ENCODE results near the gene RSPH6A. TPM values are rescaled to one million over a fixed set of nuclear protein-coding genes. Genes with fewer than 3 reads are reported as not detected.

RSPH6A gene
- total RNA-seq, 2 donors from 2014 or later: 0.14 to 0.39 TPM

DNA sequence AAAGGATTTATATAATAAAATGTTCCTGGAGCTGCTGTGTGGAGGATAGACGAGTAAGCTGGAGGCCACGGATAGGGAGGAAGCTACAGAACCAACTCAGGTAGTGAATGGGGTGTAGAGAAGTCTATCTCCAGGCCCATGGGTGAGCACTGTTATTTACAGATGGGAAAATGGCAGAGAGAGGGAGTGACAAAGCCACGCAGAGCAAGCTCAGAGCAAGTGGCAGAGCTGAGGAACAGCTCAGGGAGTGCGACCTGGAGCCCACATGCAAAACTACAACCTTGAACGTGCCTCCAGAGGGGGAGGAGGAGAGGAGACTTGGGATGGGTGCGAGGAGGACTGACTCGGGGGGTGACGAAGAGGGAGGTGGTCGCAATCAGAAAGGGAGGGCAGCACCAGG lies 13.4 kb upstream of the RSPH6A start:
- Mint-ChIP-seq H3K36me3 (peaks cover 27 to 29% of the 10 kb centered on the region in 2 donors), H3K27ac (peak overlapping the region; percentile 7 to 66), H3K9me3 (no peaks in the 10 kb centered on the region)

DNA sequence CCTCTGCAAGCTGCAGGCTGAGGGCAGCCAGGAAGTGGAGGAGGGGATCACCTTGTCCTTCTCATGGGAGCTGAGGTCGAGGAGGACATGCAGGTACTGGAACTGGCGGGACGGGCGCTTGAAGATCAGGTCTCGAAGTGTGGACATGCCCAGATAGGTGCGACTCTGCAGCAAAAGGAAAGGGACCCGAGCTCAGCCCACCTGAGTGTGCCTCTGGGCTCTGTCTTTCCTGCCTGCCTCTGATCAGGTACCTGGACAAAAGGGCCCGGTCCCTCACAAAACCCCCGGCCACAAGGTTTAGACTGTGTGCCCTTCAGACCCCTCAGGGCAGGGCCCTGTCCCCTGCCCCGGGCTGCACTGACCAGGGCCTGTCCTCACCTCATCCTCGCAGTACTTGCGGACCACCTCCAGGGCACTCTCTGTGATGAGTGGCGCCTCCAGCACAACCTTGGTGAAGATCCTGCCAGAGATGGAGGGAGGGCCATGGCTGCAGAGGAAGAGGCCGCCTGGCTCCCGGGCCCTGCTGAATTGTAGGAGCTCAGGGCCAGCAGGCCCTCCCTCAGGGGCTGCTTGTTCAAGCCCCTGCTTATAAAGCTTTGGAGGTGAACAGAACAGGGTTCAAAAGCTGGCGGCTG lies 12.5 kb upstream of the RSPH6A start:
- no peaks in the 10 kb centered on the region for H3K9me3 Mint-ChIP-seq
- H3K36me3 Mint-ChIP-seq: peaks cover 27 to 28% of the 10 kb centered on the region in 2 donors
- no peak for DNase-seq (ENCODE audit: low spot score in 2 of 2)
- peak overlapping the region in 1 of 2 donors; percentile 7 for H3K27ac Mint-ChIP-seq
- ATAC-seq: no peak

More for the DNA sequence above, 13.4 kb upstream of the RSPH6A start:
- DNase-seq (ENCODE audit: low spot score in 2 of 2): no peak
- no peak for ATAC-seq

DNA sequence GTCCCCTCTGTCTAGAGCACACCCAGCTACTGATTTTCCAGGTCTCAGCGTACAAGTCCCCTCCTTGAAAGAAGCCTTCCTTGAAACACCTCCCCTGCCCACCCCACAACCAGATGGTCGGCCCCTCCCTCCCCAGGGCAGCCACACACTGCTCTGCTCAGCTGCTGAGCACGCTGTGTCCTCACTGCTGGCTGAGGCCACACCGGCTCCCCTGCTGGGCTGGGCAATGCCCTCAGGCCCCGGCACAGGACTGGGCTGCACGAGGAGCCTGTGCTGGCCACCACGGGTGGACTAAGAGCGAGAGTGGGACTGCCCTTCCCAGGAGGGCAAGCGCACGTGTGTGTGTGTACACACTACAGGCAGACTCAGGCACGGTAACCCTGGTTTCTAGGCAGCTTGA lies 11.8 kb upstream of the RSPH6A start:
- no peaks in the 10 kb centered on the region for H3K9me3 Mint-ChIP-seq
- ATAC-seq (no peak), DNase-seq (ENCODE audit: low spot score in 2 of 2) (no peak)
- no peak overlapping the region for H3K27ac Mint-ChIP-seq
- peaks cover 24 to 27% of the 10 kb centered on the region in 2 donors for H3K36me3 Mint-ChIP-seq

DNA sequence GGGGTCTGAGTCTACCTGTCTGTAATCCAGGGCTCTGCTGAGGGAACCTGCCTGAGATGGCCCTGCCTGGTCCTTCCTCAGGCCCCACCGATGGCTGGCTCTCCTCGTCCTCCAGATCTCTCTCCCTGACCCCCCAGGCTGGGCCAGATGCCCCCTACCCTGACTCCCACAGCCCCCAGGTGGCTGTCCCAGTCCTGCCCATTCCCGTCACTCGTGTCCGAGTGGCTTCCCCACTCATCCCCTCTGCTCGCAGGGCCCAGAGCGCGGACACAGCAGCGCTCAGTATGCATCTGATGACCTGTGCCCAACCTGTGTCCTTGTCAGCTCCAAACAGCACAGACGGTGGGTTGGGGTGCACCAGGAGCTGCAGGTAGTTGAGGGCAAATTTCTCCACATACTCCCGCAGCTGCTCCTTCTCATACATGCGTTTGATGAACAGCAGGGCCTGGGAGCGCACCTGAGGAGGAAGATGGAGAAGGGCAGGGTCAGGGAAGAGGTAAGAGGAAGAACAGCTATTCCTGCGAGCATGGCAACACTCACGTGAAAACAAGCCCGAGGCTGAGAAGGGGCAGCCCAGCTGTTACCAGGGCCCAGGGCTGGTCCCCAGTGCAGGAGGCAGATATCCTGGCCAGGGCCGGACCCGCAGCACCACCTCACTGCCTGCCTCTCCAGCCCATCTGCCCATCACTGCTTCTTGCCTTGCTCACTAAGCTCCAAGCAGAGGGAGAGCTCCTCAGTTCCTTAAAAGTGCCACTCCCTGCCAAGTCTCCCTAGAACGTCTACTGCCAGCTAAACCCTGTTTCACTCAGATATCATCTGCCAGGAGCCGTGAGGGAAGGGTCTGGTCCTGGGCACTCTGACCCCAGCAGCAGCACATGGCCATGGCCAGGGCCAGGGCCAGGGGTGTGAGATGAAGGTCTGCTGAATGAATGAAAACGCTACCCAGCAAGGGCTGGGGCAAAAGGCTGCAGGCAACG lies 11.1 kb upstream of the RSPH6A start:
- DNase-seq (ENCODE audit: low spot score in 2 of 2) (no peak), ATAC-seq (no peak)
- peak overlapping the region in 1 of 2 donors; percentile 12 for H3K27ac Mint-ChIP-seq
- no peaks in the 10 kb centered on the region for H3K9me3 Mint-ChIP-seq
- H3K36me3 Mint-ChIP-seq: peaks cover 20 to 22% of the 10 kb centered on the region in 2 donors

DNA sequence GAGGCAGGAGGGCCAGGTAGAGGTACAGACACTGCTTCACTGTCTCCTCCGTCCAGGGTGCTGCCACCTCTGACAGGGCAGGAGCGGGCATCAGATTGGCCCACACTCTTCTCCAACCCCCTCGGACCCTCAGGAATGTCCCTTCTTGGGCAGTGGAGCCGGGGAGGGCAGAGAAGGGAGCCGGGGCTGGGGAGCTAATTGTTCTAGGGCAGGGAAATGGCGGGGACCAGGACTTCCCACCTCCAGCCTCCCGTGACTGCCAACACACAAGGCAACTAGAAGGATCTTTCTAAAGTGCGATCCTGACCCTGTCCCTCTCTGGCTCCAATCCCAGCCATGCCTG lies 10.1 kb upstream of the RSPH6A start:
- no peak for ATAC-seq
- Mint-ChIP-seq H3K9me3 (no peaks in the 10 kb centered on the region), H3K36me3 (peaks cover 19% of the 10 kb centered on the region in 2 donors), H3K27ac (no peak overlapping the region)
- DNase-seq (ENCODE audit: low spot score in 2 of 2): no peak

DNA sequence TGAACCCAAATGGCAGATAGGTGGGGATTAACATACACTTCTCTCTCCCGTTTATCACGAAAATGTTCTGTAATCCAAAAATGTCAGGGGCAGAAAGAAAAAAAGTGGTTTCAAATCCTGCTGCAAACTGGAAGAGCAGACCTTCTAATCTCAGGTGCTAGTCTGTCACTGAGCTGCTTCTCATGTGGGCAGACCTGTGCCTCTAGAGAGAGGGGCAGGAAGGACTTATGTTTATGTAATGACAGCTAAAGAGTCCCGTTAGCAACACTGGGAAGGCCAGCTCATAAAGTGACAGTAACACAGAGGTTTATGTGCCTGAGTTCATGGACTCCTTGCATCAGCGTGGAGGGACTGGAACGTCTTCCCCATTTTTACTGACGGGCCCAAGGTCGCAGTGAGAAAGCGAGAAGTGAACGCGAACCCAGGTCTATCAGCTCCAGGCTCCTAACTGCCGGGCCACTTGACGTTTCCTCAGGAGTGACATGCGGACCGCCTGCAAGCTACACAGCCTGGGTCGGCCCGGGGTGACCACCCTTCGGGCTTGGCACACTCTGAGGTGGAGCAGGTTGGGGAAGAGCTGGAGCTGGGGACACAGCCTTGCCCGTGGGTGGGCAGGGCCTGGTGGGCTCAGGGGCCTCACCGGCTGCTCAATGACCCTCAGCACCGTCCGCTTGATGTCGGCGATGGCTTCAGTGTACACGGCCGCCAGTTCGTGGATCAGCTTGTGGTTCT lies 9.6 kb upstream of the RSPH6A start:
- Mint-ChIP-seq H3K36me3 (peaks cover 16 to 18% of the 10 kb centered on the region in 2 donors), H3K27ac (peak overlapping the region in 1 of 2 donors; percentile 88), H3K9me3 (no peaks in the 10 kb centered on the region)
- ATAC-seq (no peak), DNase-seq (ENCODE audit: low spot score in 2 of 2) (no peak)

DNA sequence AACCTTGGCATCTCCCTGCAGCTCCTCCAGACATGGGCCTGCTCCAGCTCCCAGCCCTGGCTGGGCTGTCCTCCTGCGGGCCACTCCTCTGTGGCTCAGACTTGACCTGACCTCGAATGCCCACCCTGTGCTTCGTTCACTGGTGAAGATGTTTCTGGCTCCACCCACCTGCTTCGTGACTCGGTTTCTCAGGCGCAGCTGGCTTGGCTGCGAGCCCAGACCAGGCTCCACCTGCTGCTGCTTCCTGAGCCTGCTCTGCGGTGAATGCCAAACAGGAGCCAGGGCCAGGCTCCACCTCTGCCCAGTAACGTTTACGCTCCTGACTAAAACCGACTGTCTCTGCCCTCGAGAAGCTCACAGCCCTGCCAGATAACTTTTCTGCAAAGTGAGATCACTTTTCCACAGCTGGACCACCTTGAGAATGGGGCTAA lies 8.9 kb upstream of the RSPH6A start:
- Mint-ChIP-seq H3K36me3 (peaks cover 12 to 16% of the 10 kb centered on the region in 2 donors), H3K27ac (peak overlapping the region in 1 of 2 donors; percentile 88), H3K9me3 (no peaks in the 10 kb centered on the region)
- no peak for DNase-seq (ENCODE audit: low spot score in 2 of 2)
- no peak for ATAC-seq

DNA sequence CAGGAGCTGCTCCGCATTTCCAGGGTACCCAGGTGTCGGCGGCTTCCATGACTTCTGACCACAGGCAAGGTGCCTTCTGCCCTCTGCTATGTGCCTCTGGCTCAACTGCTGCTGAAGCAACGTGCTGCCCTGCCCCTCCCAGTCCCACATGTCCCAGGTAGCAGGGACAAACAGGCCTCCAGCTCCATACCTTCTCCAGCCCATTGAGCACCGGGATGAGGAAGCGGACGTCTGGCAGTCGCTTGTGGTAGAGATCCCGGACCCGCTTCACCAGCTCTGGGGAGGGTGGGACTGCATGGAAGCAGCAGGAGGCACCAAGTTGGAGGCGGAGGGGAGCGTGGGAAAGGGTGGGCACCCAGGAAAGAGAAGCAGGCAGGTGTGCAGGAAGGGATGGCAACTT lies 8.1 kb upstream of the RSPH6A start:
- Mint-ChIP-seq H3K27ac (no peak overlapping the region), H3K9me3 (no peaks in the 10 kb centered on the region), H3K36me3 (peaks cover 3 to 11% of the 10 kb centered on the region in 2 donors)
- no peak for DNase-seq (ENCODE audit: low spot score in 2 of 2)
- no peak for ATAC-seq

DNA sequence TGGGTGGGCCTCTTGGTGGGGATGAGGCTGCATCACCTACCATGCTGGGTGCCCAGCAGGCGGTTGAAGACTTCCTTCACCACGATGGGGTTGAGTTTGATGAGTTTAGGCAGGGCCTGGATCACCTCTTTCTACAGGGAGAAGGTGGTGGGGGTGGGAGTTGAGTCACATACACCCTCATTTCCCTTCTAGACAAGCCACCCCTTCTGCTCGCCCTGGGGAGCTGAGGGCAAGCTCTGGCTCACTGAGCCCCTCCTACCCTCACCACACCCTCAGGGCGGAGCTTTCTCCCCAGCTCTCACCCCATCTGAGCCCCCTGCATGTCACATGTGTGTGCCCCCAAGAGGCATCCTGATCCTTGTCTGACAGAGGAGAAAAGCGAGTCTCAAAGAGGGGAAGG lies 7.6 kb upstream of the RSPH6A start:
- Mint-ChIP-seq H3K36me3 (peaks cover 0 to 7% of the 10 kb centered on the region in 2 donors), H3K27ac (no peak overlapping the region), H3K9me3 (no peaks in the 10 kb centered on the region)
- ATAC-seq (no peak), DNase-seq (ENCODE audit: low spot score in 2 of 2) (no peak)

DNA sequence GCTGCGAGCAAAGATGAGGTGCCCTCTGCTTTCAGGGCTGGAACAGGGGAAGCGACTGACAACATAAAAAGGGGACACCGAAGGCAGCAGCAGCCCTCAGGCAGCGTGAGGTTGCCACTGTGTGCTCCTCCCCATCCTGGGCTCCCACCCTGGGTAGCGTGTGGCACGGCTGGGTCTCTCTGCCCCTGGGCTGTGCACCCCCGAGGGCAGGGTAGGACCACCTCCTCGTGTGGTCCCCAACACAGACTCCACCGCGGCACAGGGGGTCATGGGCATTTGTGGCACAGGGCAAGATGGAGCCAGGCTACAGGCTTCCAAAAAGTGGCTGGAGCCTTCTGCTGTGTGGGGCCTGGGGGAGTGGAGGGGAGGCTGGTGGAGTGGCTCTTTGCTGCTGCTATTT lies 6.5 kb upstream of the RSPH6A start:
- Mint-ChIP-seq H3K36me3 (peaks cover 0 to 7% of the 10 kb centered on the region in 2 donors), H3K9me3 (no peaks in the 10 kb centered on the region), H3K27ac (peak overlapping the region in 1 of 2 donors; percentile 61)
- no peak for ATAC-seq
- no peak for DNase-seq (ENCODE audit: low spot score in 2 of 2)

DNA sequence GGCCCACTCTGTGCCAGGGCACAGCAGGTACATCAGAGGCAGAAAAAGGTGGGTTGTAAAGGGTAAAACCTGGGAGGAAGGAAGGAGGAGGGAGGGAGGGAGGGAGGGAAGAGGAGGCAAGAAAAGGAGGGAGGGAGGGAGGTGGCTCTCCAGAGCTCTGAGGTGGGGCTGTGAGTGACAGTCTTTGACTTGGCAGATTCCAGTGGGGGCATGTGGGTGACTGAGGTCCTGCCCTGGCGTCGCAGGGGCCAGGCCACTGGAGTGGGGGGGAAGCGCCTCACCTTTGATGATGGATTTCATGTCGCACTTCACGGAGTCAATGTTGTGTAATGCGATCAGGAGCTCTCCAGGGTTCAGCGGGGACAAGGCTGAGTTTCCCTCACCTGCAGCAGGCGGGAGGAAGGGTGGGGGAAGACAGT lies 6.0 kb upstream of the RSPH6A start:
- H3K27ac Mint-ChIP-seq: peak overlapping the region in 1 of 2 donors; percentile 61

DNA sequence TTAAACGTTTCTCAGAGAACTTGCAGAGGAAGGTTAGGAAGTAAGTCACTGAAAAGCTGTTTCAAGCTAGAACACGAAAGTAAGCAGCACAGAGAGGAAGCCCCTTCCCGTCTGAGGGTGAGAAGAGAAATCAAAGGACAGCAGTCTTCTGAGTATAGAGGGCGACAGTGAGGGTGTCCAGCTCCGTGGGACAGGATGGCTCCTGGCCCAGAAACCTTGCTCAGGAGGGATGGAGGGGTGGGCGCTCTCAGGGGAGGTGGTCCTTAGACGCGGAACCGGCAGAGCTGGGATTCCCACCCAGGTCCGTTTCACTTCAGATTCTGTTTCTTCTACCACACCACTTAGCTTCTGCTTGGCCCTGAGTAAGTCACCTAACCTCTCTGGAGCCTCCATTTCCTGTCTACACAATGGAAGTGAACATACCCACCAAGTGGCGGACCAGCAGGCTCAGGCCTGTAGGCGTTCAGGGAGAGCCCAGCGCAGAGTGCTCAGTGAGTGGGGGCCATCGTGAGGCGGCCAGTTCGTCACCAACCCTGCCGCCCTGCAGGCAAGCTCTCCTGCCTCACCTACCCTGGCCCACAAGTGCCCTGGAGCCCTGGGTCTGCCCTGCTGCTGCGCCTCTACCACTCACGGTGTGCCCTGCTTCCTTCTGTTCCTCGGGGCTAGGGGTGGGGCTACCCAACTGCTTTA lies 5.5 kb upstream of the RSPH6A start:
- DNase-seq (ENCODE audit: low spot score in 2 of 2): no peak
- Mint-ChIP-seq H3K27ac (peak overlapping the region in 1 of 2 donors; percentile 74), H3K9me3 (no peaks in the 10 kb centered on the region), H3K36me3 (peaks cover 0 to under 1% of the 10 kb centered on the region in 2 donors)
- no peak for ATAC-seq

More for the DNA sequence above, 6.0 kb upstream of the RSPH6A start:
- Mint-ChIP-seq H3K9me3 (no peaks in the 10 kb centered on the region), H3K36me3 (peaks cover 0 to 6% of the 10 kb centered on the region in 2 donors)
- DNase-seq (ENCODE audit: low spot score in 2 of 2): no peak
- ATAC-seq: no peak

DNA sequence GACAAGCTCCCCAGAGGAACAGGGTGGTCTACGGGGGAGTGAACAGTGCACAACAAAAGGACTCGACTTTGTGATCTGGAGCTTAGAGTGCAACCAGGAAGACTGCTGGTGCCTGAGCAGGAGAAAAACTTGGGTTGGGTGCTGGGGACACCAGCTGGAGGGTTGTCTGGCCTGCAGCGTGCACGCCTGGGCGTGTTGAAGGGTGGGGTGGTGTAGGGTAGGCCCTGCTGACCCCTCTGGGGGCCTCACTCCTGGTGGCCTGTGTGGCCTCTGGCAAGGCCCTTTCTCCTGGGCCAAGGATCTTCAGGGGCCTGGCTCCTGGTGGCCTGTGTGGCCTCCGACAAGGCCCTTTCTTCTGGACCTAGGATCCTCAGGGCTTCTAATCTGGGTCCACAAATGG lies 4.7 kb upstream of the RSPH6A start:
- peak overlapping the region; percentile 50 to 74 for H3K27ac Mint-ChIP-seq
- DNase-seq (ENCODE audit: low spot score in 2 of 2) (no peak), ATAC-seq (no peak)
- no peaks in the 10 kb centered on the region for H3K36me3 Mint-ChIP-seq
- no peaks in the 10 kb centered on the region for H3K9me3 Mint-ChIP-seq

DNA sequence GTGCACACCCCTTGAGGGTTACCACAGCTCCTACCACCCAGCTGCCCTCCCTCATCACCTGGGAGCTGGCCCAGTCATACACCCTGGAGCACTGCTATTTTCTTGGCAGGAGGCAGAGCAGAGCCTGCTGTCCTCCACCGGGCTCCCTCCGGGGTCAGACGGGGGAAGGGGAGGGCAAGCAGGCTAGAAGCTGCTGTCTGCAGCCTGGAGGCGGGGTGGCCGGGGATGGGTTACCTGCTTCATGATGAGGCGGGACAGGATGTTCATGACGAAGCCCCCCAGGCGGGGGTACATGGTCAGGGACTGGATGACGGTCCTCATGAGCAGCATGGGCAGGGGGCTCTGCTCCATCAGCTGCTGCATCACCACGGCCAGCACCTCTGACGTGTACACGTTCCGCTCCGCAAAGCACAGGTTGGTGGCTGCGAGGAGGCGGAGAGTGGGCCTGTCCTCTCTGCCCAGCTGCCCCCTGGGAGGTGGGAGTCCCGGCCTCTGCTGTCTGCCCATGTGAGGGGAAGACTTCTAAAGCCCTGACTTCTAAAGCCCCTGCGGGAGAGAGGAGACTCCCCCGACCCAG lies 2.7 kb upstream of the RSPH6A start:
- no peaks in the 10 kb centered on the region for H3K36me3 Mint-ChIP-seq
- no peak for DNase-seq (ENCODE audit: low spot score in 2 of 2)
- peak; percentile 5 to 19 for ATAC-seq
- H3K27ac Mint-ChIP-seq: no peak overlapping the region
- no peaks in the 10 kb centered on the region for H3K9me3 Mint-ChIP-seq

DNA sequence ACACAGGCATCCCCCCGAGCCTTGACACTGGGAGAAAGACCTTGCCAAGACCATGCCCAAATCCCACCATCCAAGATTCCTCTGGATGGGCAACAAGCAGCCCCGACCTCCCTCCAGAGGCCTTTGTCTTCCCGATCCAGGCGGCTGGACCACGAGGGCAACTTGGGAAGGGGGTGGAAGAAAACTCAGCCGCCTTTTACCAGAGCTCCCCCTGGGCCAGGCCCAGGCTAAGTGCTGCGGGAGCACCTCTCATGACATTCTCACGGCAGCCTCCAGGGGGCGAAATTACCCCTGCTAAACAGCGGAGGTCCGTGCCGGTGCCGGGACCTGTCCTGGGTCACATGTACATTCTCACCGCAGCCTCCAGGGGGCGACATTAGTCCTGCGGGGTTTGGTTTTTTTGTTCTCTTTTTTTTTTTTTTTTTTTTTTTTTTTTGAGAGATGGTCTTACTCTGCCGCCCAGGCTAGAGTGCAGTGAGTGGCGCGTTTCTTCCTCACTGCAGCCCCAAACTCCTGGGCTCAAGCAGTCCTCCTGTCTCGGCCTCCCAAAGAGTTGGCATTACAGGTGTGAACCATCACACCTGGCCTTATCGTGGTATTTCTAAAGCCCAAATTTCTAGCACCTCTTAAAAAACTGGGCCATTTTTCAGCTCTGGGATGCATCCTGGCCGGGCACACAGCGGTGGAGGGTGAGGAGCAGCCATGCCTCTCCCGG lies 2.1 kb upstream of the RSPH6A start:
- peak overlapping the region in 1 of 2 donors; percentile 44 for H3K27ac Mint-ChIP-seq
- ATAC-seq (peak; percentile 95), DNase-seq (ENCODE audit: low spot score in 2 of 2) (peak; percentile 92 to 99)
- H3K36me3 Mint-ChIP-seq: no peaks in the 10 kb centered on the region
- H3K9me3 Mint-ChIP-seq: no peaks in the 10 kb centered on the region

All from activated naive CD4-positive, alpha-beta T cell treated with anti-CD3 and anti-CD28 coated beads, Interleukin-2, amount 50 U/mL, for 72 hours (primary cell).